Common myeloid progenitor, CD34-positive (primary cell): Measurements from ENCODE around the gene C3orf33. TPM values are rescaled to one million over a fixed set of nuclear protein-coding genes. Genes with fewer than 3 reads are reported as not detected.
"Not testable (repeated sequence)": the region's sequence is repeated elsewhere in the genome, so short reads cannot be mapped to it uniquely, and the experiment has no call there.

ENCODE experiments used
- CTCF ChIA-PET: fragments of 350-600 bp; sonication (Branson Sonifier 250); formaldehyde crosslinking; loops from one replicate; lab custom pipeline; 2021; ENCODE audit warnings: antibody characterized with exemption; lab: Charles Lee
- POLR2A ChIA-PET: fragments of 350-600 bp; sonication (Branson Sonifier 250); formaldehyde crosslinking; loops from one replicate; lab custom pipeline; 2021; ENCODE audit warnings: antibody characterized with exemption; lab: Charles Lee
- DNase-seq, 3 donors: peaks; one replicate each; pipeline versions ENCODE4 v3.0.0 to v3.0.0-alpha.2; 2013
- H3K27ac ChIP-seq, 2 experiments: 1 replicate in 1 of 2; 2 replicates in 1 of 2; pipeline ENCODE4 v1.7.0; 2013; ENCODE audit warnings: inconsistent platforms in 2 of 2, low read length in 2 of 2, mild to moderate bottlenecking in 2 of 2, low read depth in 1 of 2, moderate library complexity in 1 of 2; ENCODE audit not compliant: severe bottlenecking in 2 of 2, insufficient read depth in 1 of 2, poor library complexity in 1 of 2
- H3K27me3 ChIP-seq, 5 experiments: replicated peaks in 2 of 5; 1 replicate in 3 of 5; 2 replicates in 2 of 5; pipeline versions ENCODE4 v1.6.1 to v1.7.0; 2013; ENCODE audit warnings: low read length in 4 of 5, mild to moderate bottlenecking in 2 of 5, moderate library complexity in 2 of 5, inconsistent platforms in 1 of 5; ENCODE audit not compliant: insufficient read depth in 5 of 5, control insufficient read depth in 4 of 5
- H3K36me3 ChIP-seq, 4 experiments: 1 replicate in 2 of 4; 2 replicates in 2 of 4; pipeline versions ENCODE4 v1.6.1 to v1.7.0; 2013; ENCODE audit warnings: low read length in 3 of 4, control low read depth in 1 of 4, mild to moderate bottlenecking in 1 of 4; ENCODE audit not compliant: control insufficient read depth in 4 of 4, insufficient read depth in 4 of 4
- H3K4me1 ChIP-seq, 4 experiments: 1 replicate in 3 of 4; 2 replicates in 1 of 4; pipeline versions ENCODE4 v1.6.1 to v1.7.1; 2013; ENCODE audit warnings: low read length in 3 of 4, mild to moderate bottlenecking in 3 of 4, control low read depth in 1 of 4, inconsistent platforms in 1 of 4, moderate library complexity in 1 of 4; ENCODE audit not compliant: control insufficient read depth in 4 of 4, insufficient read depth in 4 of 4; ENCODE audit errors: control extremely low read depth in 1 of 4
- H3K4me3 ChIP-seq, 7 experiments: 1 replicate in 4 of 7; 2 replicates in 3 of 7; pipeline versions ENCODE4 v1.5.1 to v1.7.0; 2013; ENCODE audit warnings: mild to moderate bottlenecking in 7 of 7, low read length in 6 of 7, moderate library complexity in 6 of 7, inconsistent platforms in 2 of 7, low read depth in 2 of 7, control low read depth in 1 of 7; ENCODE audit not compliant: insufficient read depth in 4 of 7, control insufficient read depth in 1 of 7; ENCODE audit errors: extremely low read depth in 1 of 7
- H3K9me3 ChIP-seq, 5 experiments: 1 replicate in 4 of 5; 2 replicates in 1 of 5; pipeline versions ENCODE4 v1.6.1 to v1.7.1; 2013; ENCODE audit warnings: low read length in 4 of 5, mild to moderate bottlenecking in 2 of 5, inconsistent platforms in 1 of 5, low read depth in 1 of 5, moderate library complexity in 1 of 5; ENCODE audit not compliant: control insufficient read depth in 4 of 5, insufficient read depth in 2 of 5; ENCODE audit errors: control extremely low read depth in 1 of 5
- WGBS: methylation state at CpG from one replicate; pipeline ENCODE4 v1.1.5; 2013; ENCODE audit not compliant: insufficient coverage; 5-methylcytosine and 5-hydroxymethylcytosine counted together
- polyA plus RNA-seq: library from polyadenylated mRNA; unstranded; fragments of 120-200 nt; gene quantifications from one replicate; pipeline ENCODE4 v1.2.1, GENCODE V29; 2013

The C3orf33 gene
- 5.6 TPM for polyA plus RNA-seq

GRCh38 chr3:155805802-155806618 is at the start of gene C3orf33:
TSS of gene C3orf33 (minus strand) at chr3:155806278. CDS start at chr3:155806252, 26 bp downstream.
- Histone ChIP-seq H3K27ac (peak within 1 kb of the TSS; percentile 46 to 79), H3K4me3 (peak within 1 kb of the TSS; percentile 58 to 83 (median 75))

GRCh38 chr3:155854141-155854940 is 48.3 kb upstream of the C3orf33 start, which contains the start of gene SLC33A1:
TSS of gene SLC33A1 (minus strand) at chr3:155854427. CDS start at chr3:155853997, 430 bp downstream.
- H3K4me1 ChIP-seq, result peaks cover 20 to 36% (median 27%) of the 10 kb centered on the region in 4 experiments
- H3K9me3 ChIP-seq, result no peaks in the 10 kb centered on the region
- DNase-seq, result peak; percentile 100
- H3K27me3 ChIP-seq, result no peaks in the 10 kb centered on the region
- H3K4me3 ChIP-seq, result peak within 1 kb of the TSS; percentile 84 to 99 (median 98)
- ChIA-PET POLR2A (interaction anchor here (0.7 to 1.5 kb wide), 4 partner anchors 11 to 49 kb away, joined by 3 to 8 read pairs (median 4); partner anchors contain the start of genes C3orf33 and GMPS), CTCF (interaction anchor here (1.1 to 1.7 kb wide), 4 partner anchors 8 to 15 kb away, joined by 3 to 8 read pairs (median 4); no protein-coding TSS in a partner anchor)
- H3K27ac ChIP-seq, result peak within 1 kb of the TSS; percentile 90 to 98
- H3K36me3 ChIP-seq, result no peaks in the 10 kb centered on the region
- WGBS, result under 1% methylated on average over 45 of the region's 50 CpGs

More at GRCh38 chr3:155805802-155806618, at the start of gene C3orf33:
- 0% methylated on average over 47 of the region's 61 CpGs for WGBS
- DNase-seq, result peak; percentile 78 to 85 (median 84)
- peaks cover 0 to 2% (median 0%) of the 10 kb centered on the region in 4 experiments for H3K36me3 ChIP-seq
- POLR2A ChIA-PET, result interaction anchor here (0.6 to 1.6 kb wide), 3 partner anchors 15 to 64 kb away, joined by 3 to 8 read pairs (median 3); partner anchors contain the start of gene SLC33A1
- CTCF ChIA-PET, result interaction anchor here (0.8 to 2.6 kb wide), 28 partner anchors 9 to 468 kb away, joined by 3 to 17 read pairs (median 4); no protein-coding TSS in a partner anchor
- peaks cover 0 to 11% (median 5%) of the 10 kb centered on the region in 4 experiments for H3K4me1 ChIP-seq
- no peaks in the 10 kb centered on the region for H3K9me3 ChIP-seq
- no peaks in the 10 kb centered on the region for H3K27me3 ChIP-seq

GRCh38 chr3:155853214-155854140 is 47.4 kb upstream of the C3orf33 start:
- DNase-seq, result peak in 1 of 3 donors; percentile 40

GRCh38 chr3:155852341-155852740 is 46.3 kb upstream of the C3orf33 start:
- ChIA-PET CTCF (interaction anchor here (1.2 kb wide), 2 partner anchors 10 to 11 kb away, joined by 4 read pairs; no protein-coding TSS in a partner anchor), POLR2A (no interaction called here)
- H3K4me1 ChIP-seq, result peaks cover 20 to 36% (median 27%) of the 10 kb centered on the region in 4 experiments
- no peaks in the 10 kb centered on the region for H3K27me3 ChIP-seq
- H3K27ac ChIP-seq, result peak overlapping the region; percentile 79 to 98
- H3K9me3 ChIP-seq, result no peaks in the 10 kb centered on the region
- peak overlapping the region in 6 of 7 experiments; percentile 84 to 99 (median 95) for H3K4me3 ChIP-seq
- DNase-seq, result no peak
- 25% methylated on average over 2 of the region's 2 CpGs for WGBS
- peaks cover 0 to 8% (median 1%) of the 10 kb centered on the region in 4 experiments for H3K36me3 ChIP-seq

More at GRCh38 chr3:155853214-155854140, 47.4 kb upstream of the C3orf33 start:
- peaks cover 0 to 2% (median 0%) of the 10 kb centered on the region in 4 experiments for H3K36me3 ChIP-seq
- H3K4me3 ChIP-seq, result peak overlapping the region; percentile 84 to 99 (median 98)
- no peaks in the 10 kb centered on the region for H3K27me3 ChIP-seq
- ChIA-PET CTCF (interaction anchor here (1.1 to 1.7 kb wide), 5 partner anchors 8 to 16 kb away, joined by 3 to 8 read pairs (median 4); no protein-coding TSS in a partner anchor), POLR2A (interaction anchor here (0.7 to 1.5 kb wide), 3 partner anchors 10 to 48 kb away, joined by 3 to 8 read pairs (median 3); partner anchors contain the start of gene C3orf33)
- peak overlapping the region; percentile 79 to 98 for H3K27ac ChIP-seq
- peaks cover 20 to 36% (median 27%) of the 10 kb centered on the region in 4 experiments for H3K4me1 ChIP-seq
- no peaks in the 10 kb centered on the region for H3K9me3 ChIP-seq
- WGBS, result 3% methylated on average over 39 of the region's 45 CpGs

GRCh38 chr3:155849404-155849803 is 43.3 kb upstream of the C3orf33 start:
- POLR2A ChIA-PET, DNase-seq, H3K4me3 ChIP-seq, H3K27ac ChIP-seq, H3K27me3 ChIP-seq, H3K9me3 ChIP-seq, H3K36me3 ChIP-seq: not testable (repeated sequence)
- 100% methylated on average over 1 of the region's 3 CpGs for WGBS
- peaks cover 20 to 30% (median 20%) of the 10 kb centered on the region in 4 experiments for H3K4me1 ChIP-seq
- CTCF ChIA-PET, result interaction anchor here (1.7 kb wide), 1 partner anchor 43 kb away, joined by 7 read pairs; the partner anchor contains the start of gene C3orf33
